ENCODE results near the gene ACVRL1. TPM values are rescaled to one million over a fixed set of nuclear protein-coding genes. Genes with fewer than 3 reads are reported as not detected.

Gene ACVRL1
- total and polyA plus RNA-seq, 10 of the 15 experiments (the other 5 are each of a cell fraction or from before 2014, with no cell fraction given) = not detected

- Histone ChIP-seq H3K27ac (ENCODE audit: control insufficient read depth, insufficient read depth) (no peak overlapping the region), H3K36me3 (ENCODE audit: control insufficient read depth in 2 of 2, insufficient read depth in 2 of 2, low read length in 1 of 2) (no peaks in the 10 kb centered on the region), H3K9me3 (replicated peaks; ENCODE audit: control insufficient read depth, insufficient read depth, low read length) (no peaks in the 10 kb centered on the region), H3K27me3 (replicated peaks in 1 of 2; ENCODE audit: control insufficient read depth in 2 of 2, insufficient read depth in 2 of 2, low read length in 1 of 2) (no peaks in the 10 kb centered on the region; a peak in 1 of 4 replicates), H3K4me2 (ENCODE audit: control insufficient read depth, insufficient read depth) (no peak overlapping the region), H4K20me1 (ENCODE audit: control insufficient read depth, insufficient read depth) (no peaks in the 10 kb centered on the region), H2AFZ (ENCODE audit: control insufficient read depth, low read depth, low read length) (no peak overlapping the region), H3K79me2 (ENCODE audit: control insufficient read depth, insufficient read depth, low read length) (no peaks in the 10 kb centered on the region), H3K9ac (ENCODE audit: control insufficient read depth, insufficient read depth, low read length) (no peak overlapping the region), H3K4me1 (ENCODE audit: control insufficient read depth, insufficient read depth, low read length) (no peaks in the 10 kb centered on the region), H3K4me3 (no peak overlapping the region)
- TF ChIP-seq TAF1 (IDR thresholded peaks at IDR 0.05; ENCODE audit: borderline replicate concordance, low read depth, low read length) (no peak), CBX5 (IDR thresholded peaks at IDR 0.05; ENCODE audit: low read depth) (no peak), ATF2 (IDR thresholded peaks at IDR 0.05; ENCODE audit: low read length) (no peak), RELA (IDR thresholded peaks at IDR 0.05; ENCODE audit: borderline replicate concordance, partially characterized antibody) (no peak)
- ATAC-seq = no peak
- ChIA-PET RAD21 (ENCODE audit: unreplicated experiment) (no interaction called here), SMC1A (ENCODE audit: uncharacterized antibody, unreplicated experiment) (no interaction called here), POLR2A (no interaction called here), CTCF (no interaction called here)
- no peak for DNase-seq (ENCODE audit: low read depth, low spot score)
- in situ Hi-C loops (cut with MboI) (no loop called here), intact Hi-C loops (cut with micrococcal nuclease; ENCODE audit: unreplicated experiment) (no loop called here)
- 47% methylated on average over 5 of the region's 5 CpGs for WGBS (ENCODE audit: insufficient coverage, insufficient replicate concordance, low lambda C conversion rate, missing lambda C conversion rate)
- no peak for FAIRE-seq
- BruUV-seq (replicated peaks) = no TSS peak
These were observed 25.1 kb downstream of the ACVRL1 start for GRCh38 chr12:51932218-51933076.

GRCh38 chr12:51934080-51934479 lies 26.8 kb downstream of the ACVRL1 start:
- in situ Hi-C loops (cut with MboI) (no loop called here), intact Hi-C loops (cut with micrococcal nuclease; ENCODE audit: unreplicated experiment) (no loop called here)
- Histone ChIP-seq H3K4me2 (ENCODE audit: control insufficient read depth, insufficient read depth) (no peak overlapping the region), H4K20me1 (ENCODE audit: control insufficient read depth, insufficient read depth) (no peaks in the 10 kb centered on the region), H3K79me2 (ENCODE audit: control insufficient read depth, insufficient read depth, low read length) (no peaks in the 10 kb centered on the region), H3K27me3 (replicated peaks in 1 of 2; ENCODE audit: control insufficient read depth in 2 of 2, insufficient read depth in 2 of 2, low read length in 1 of 2) (peaks cover 0 to 1% of the 10 kb centered on the region in 2 experiments; a peak in 2 of 4 replicates), H3K27ac (ENCODE audit: control insufficient read depth, insufficient read depth) (no peak overlapping the region), H3K4me1 (ENCODE audit: control insufficient read depth, insufficient read depth, low read length) (no peaks in the 10 kb centered on the region), H3K4me3 (no peak overlapping the region), H3K9ac (ENCODE audit: control insufficient read depth, insufficient read depth, low read length) (no peak overlapping the region), H3K36me3 (ENCODE audit: control insufficient read depth in 2 of 2, insufficient read depth in 2 of 2, low read length in 1 of 2) (no peaks in the 10 kb centered on the region), H3K9me3 (replicated peaks; ENCODE audit: control insufficient read depth, insufficient read depth, low read length) (no peaks in the 10 kb centered on the region), H2AFZ (ENCODE audit: control insufficient read depth, low read depth, low read length) (no peak overlapping the region)
- POLR2A ChIA-PET = no interaction called here
- no peak for DNase-seq (ENCODE audit: low read depth, low spot score)
- no TSS peak for BruUV-seq (replicated peaks)
- CTCF ChIA-PET = interaction anchor here (0.6 to 1.0 kb wide), 2 partner anchors 10 to 189 kb away, joined by 3 to 4 read pairs; no protein-coding TSS in a partner anchor
- SMC1A ChIA-PET (ENCODE audit: uncharacterized antibody, unreplicated experiment) = no interaction called here
- RAD21 ChIA-PET (ENCODE audit: unreplicated experiment) = interaction anchor here (0.7 kb wide), 1 partner anchor 93 kb away, joined by 3 read pairs; no protein-coding TSS in a partner anchor
- ATAC-seq = no peak
- FAIRE-seq = no peak
- 29% methylated on average over 4 of the region's 4 CpGs for WGBS (ENCODE audit: insufficient coverage, insufficient replicate concordance, low lambda C conversion rate, missing lambda C conversion rate)
- TF ChIP-seq RCOR1 (conservative IDR thresholded peaks at IDR 0.05; ENCODE audit: low read depth, low read length) = no peak
- TF ChIP-seq IRF3 (IDR thresholded peaks at IDR 0.05) = no peak
- no peak for TF ChIP-seq IKZF2 (IDR thresholded peaks at IDR 0.05)
- no peak for TF ChIP-seq RUNX3 (IDR thresholded peaks at IDR 0.05; ENCODE audit: low read length)
- TF ChIP-seq PAX5 (IDR thresholded peaks at IDR 0.05; ENCODE audit: borderline replicate concordance, low read depth, low read length) = no peak
- no peak for TF ChIP-seq ZBED1 (IDR thresholded peaks at IDR 0.05; ENCODE audit: borderline replicate concordance)
- TF ChIP-seq NFYB (IDR thresholded peaks at IDR 0.05; ENCODE audit: insufficient read depth, low read depth, low read length) = no peak
- no peak for TF ChIP-seq MTA2 (IDR thresholded peaks at IDR 0.05; ENCODE audit: low read depth)
- no peak for TF ChIP-seq ZNF24 (IDR thresholded peaks at IDR 0.05)
- no peak for TF ChIP-seq RBBP5 (conservative IDR thresholded peaks at IDR 0.05)
- TF ChIP-seq RB1 (IDR thresholded peaks at IDR 0.05; ENCODE audit: borderline replicate concordance) = no peak

Measured in GM12878 (cell line).